GM12878 (cell line): ENCODE measurements around the gene CYP1B1. TPM values are rescaled to one million over a fixed set of nuclear protein-coding genes. Genes with fewer than 3 reads are reported as not detected.

Source experiments
- ATAC-seq: fragments of 200-7000 bp; cut with Tn5 transposase; 3 replicates; pipeline ENCODE4 v1.9.1; 2020; ENCODE audit warnings: mild to moderate bottlenecking, moderate library complexity
- BruUV-seq: library from RNA; stranded (reverse); fragments of 400-500 nt; replicated peaks from 2 replicates; lab custom pipeline; 2021; lab: Mats Ljungman, UMichigan
- CTCF ChIA-PET: fragments of 300-600 bp; sonication (Branson Sonifier 250); formaldehyde crosslinking; extraction: SDS; loops from one replicate; lab custom pipeline; 2021; ENCODE audit warnings: inconsistent platforms; lab: Yijun Ruan, JAX
- POLR2A ChIA-PET: fragments of 350-600 bp; formaldehyde crosslinking; extraction: SDS; loops from one replicate; lab custom pipeline; 2021; ENCODE audit warnings: inconsistent platforms; lab: Charles Lee
- RAD21 ChIA-PET: fragments of 300-600 bp; sonication (Branson Sonifier 250); formaldehyde crosslinking; loops from one replicate; lab custom pipeline; 2023; ENCODE audit warnings: antibody characterized with exemption; ENCODE audit not compliant: unreplicated experiment; lab: Charles Lee
- SMC1A ChIA-PET: fragments of 300-600 bp; sonication (Branson Sonifier 250); formaldehyde crosslinking; loops from one replicate; lab custom pipeline; 2023; ENCODE audit not compliant: unreplicated experiment, uncharacterized antibody; lab: Charles Lee
- DNase-seq: peaks from one replicate; pipeline ENCODE4 v3.0.0-alpha.2; 2011; ENCODE audit warnings: low read depth, low spot score
- FAIRE-seq: peaks from 3 replicates; lab custom pipeline; 2011; peaks lifted over from hg19 to GRCh38; lab: Jason Lieb, UNC
- H2AFZ ChIP-seq: 2 replicates; pipeline ENCODE4 v1.6.0; 2011; ENCODE audit warnings: low read depth, low read length, control low read depth; ENCODE audit not compliant: control insufficient read depth
- H3K27ac ChIP-seq: 2 replicates; pipeline ENCODE4 v1.5.1; 2011; ENCODE audit warnings: control low read depth; ENCODE audit not compliant: control insufficient read depth, insufficient read depth
- H3K27me3 ChIP-seq, 2 experiments: replicated peaks in 1 of 2; 2 replicates each; pipeline versions ENCODE4 v1.6.0 to v1.6.1; 2011; ENCODE audit warnings: low read length in 1 of 2; ENCODE audit not compliant: control insufficient read depth in 2 of 2, insufficient read depth in 2 of 2
- H3K36me3 ChIP-seq, 2 experiments: 2 replicates each; pipeline ENCODE4 v1.5.1; 2011; ENCODE audit warnings: low read length in 1 of 2; ENCODE audit not compliant: control insufficient read depth in 2 of 2, insufficient read depth in 2 of 2
- H3K4me1 ChIP-seq: 2 replicates; pipeline ENCODE4 v1.6.1; 2011; ENCODE audit warnings: mild to moderate bottlenecking, low read length, moderate library complexity, mixed read lengths; ENCODE audit not compliant: control insufficient read depth, insufficient read depth
- H3K4me2 ChIP-seq: 2 replicates; pipeline ENCODE4 v1.6.0; 2011; ENCODE audit warnings: control low read depth; ENCODE audit not compliant: control insufficient read depth, insufficient read depth
- H3K4me3 ChIP-seq: fragments of 200-600 bp; sonication (generic); 2 replicates; pipeline ENCODE4 v1.5.1; 2016
- H3K79me2 ChIP-seq: 2 replicates; pipeline ENCODE4 v1.6.0; 2011; ENCODE audit warnings: low read length; ENCODE audit not compliant: control insufficient read depth, insufficient read depth
- H3K9ac ChIP-seq: 2 replicates; pipeline ENCODE4 v1.8.0; 2011; ENCODE audit warnings: low read length, control low read depth, mixed read lengths; ENCODE audit not compliant: control insufficient read depth, insufficient read depth
- H3K9me3 ChIP-seq: replicated peaks from 3 replicates; pipeline ENCODE4 v1.5.1; 2011; ENCODE audit warnings: mild to moderate bottlenecking, low read length; ENCODE audit not compliant: control insufficient read depth, insufficient read depth
- H4K20me1 ChIP-seq: 2 replicates; pipeline ENCODE4 v1.6.0; 2011; ENCODE audit not compliant: control insufficient read depth, insufficient read depth
- CREM ChIP-seq: IDR thresholded peaks from 2 replicates; pipeline ENCODE4 v1.6.1; 2014; ENCODE audit warnings: antibody characterized with exemption, low read depth
- EED ChIP-seq: sonication (generic); IDR thresholded peaks from 2 replicates; pipeline ENCODE4 v1.6.1; 2016; ENCODE audit warnings: antibody characterized with exemption, low read depth
- ETV6 ChIP-seq, 2 experiments: fragments of 450-650 bp in 1 of 2; IDR thresholded peaks in 1 of 2; conservative IDR thresholded peaks in 1 of 2; 2 replicates each; pipeline ENCODE4 v1.6.1; 2014; ENCODE audit warnings: antibody characterized with exemption in 1 of 2, borderline replicate concordance in 1 of 2, low read depth in 1 of 2, mild to moderate bottlenecking in 1 of 2, moderate library complexity in 1 of 2
- FOXM1 ChIP-seq: IDR thresholded peaks from 2 replicates; pipeline ENCODE4 v1.6.1; 2012; ENCODE audit warnings: low read depth, mild to moderate bottlenecking, inconsistent platforms, low read length, moderate library complexity
- IKZF2 ChIP-seq, 2 experiments: fragments of 450-650 bp; IDR thresholded peaks; 2 replicates each; pipeline ENCODE4 v1.6.1; 2017; ENCODE audit warnings: mild to moderate bottlenecking in 2 of 2, moderate library complexity in 2 of 2
- NFIC ChIP-seq: IDR thresholded peaks from 2 replicates; pipeline ENCODE4 v1.6.1; 2012; ENCODE audit warnings: low read depth, mild to moderate bottlenecking, inconsistent platforms, low read length, moderate library complexity
- PAX5 ChIP-seq: IDR thresholded peaks from 2 replicates; pipeline ENCODE4 v1.6.1; 2011; ENCODE audit warnings: low read depth, low read length, borderline replicate concordance
- RFX5 ChIP-seq: IDR thresholded peaks from 2 replicates; pipeline ENCODE4 v1.6.1; 2011; ENCODE audit warnings: low read depth, low read length, improper control_type of control experiment
- SMAD1 ChIP-seq: fragments of 450-650 bp; IDR thresholded peaks from 2 replicates; pipeline ENCODE4 v1.6.1; 2018; ENCODE audit warnings: mild to moderate bottlenecking, low read depth; ENCODE audit not compliant: partially characterized antibody
- SPI1 ChIP-seq: IDR thresholded peaks from 2 replicates; pipeline ENCODE4 v1.6.1; 2011; ENCODE audit warnings: low read depth, mild to moderate bottlenecking, low read length, moderate library complexity, borderline replicate concordance; ENCODE audit not compliant: insufficient read depth
- SUPT20H ChIP-seq: IDR thresholded peaks from 2 replicates; pipeline ENCODE4 v1.6.1; 2011; ENCODE audit warnings: low read depth, mild to moderate bottlenecking, low read length, moderate library complexity, borderline replicate concordance; ENCODE audit not compliant: control insufficient read depth
- WGBS: methylation state at CpG from one replicate; pipeline ENCODE4 v1.1.6; 2016; ENCODE audit warnings: low lambda C conversion rate; ENCODE audit not compliant: insufficient replicate concordance, insufficient coverage; ENCODE audit errors: missing lambda C conversion rate; 5-methylcytosine and 5-hydroxymethylcytosine counted together
- in situ Hi-C: fragments of 300-500 bp; cut with MboI; formaldehyde crosslinking; loops from 9 replicates; pipeline ENCODE4 v1.14.3; 2018; ENCODE audit warnings: mixed read lengths
- intact Hi-C: fragments of 100-400 bp; cut with micrococcal nuclease; formaldehyde crosslinking; loops from one replicate; pipeline ENCODE4 v1.14.2; 2022; ENCODE audit not compliant: unreplicated experiment
- polyA plus RNA-seq, 11 experiments: library from polyadenylated mRNA; depleted of rRNA in 4 of 11; unstranded in 6 of 11; stranded (reverse) in 5 of 11; fragments of >200 nt; fragmentation: Nextera tagmentation in 4 of 11; fragmentation: Illumina TruSeq in 1 of 11; extraction: Ambion mirVana in 4 of 11; extraction: Trizol in 1 of 11; gene quantifications; 1 replicate in 1 of 11; 2 replicates in 10 of 11; pipeline versions ENCODE4 v1.2.1 to v1.2.3, GENCODE V29; 2011 to 2016; ENCODE audit warnings: inconsistent platforms in 2 of 11, missing spikeins in 2 of 11, low read depth in 1 of 11
- total RNA-seq, 4 experiments: library from RNA; depleted of rRNA in 3 of 4; stranded (reverse); fragments of >200 nt in 3 of 4; fragmentation: Illumina TruSeq in 1 of 4; extraction: Trizol in 1 of 4; gene quantifications; 2 replicates each; pipeline versions ENCODE4 v1.2.1 to v1.2.3, GENCODE V29; 2013 to 2021

The CYP1B1 gene
- total and polyA plus RNA-seq, 10 of the 15 experiments (the other 5 are each of a cell fraction or from before 2014, with no cell fraction given), result 0.35 to 29.7 (median 3.4) TPM

- Histone ChIP-seq H3K4me3 (peak overlapping the region; percentile 46; the same call in 1 of the 2 replicates), H2AFZ (peak overlapping the region; percentile 32), H3K9ac (peak overlapping the region; percentile 37), H3K27ac (peak overlapping the region; percentile 80), H4K20me1 (no peaks in the 10 kb centered on the region), H3K79me2 (no peaks in the 10 kb centered on the region; the same call in 1 of the 2 replicates), H3K4me1 (peaks cover 34% of the 10 kb centered on the region), H3K36me3 (no peaks in the 10 kb centered on the region), H3K9me3 (peaks cover 4% of the 10 kb centered on the region), H3K4me2 (peak overlapping the region; percentile 85), H3K27me3 (no peaks in the 10 kb centered on the region)
- under 1% methylated on average over 9 of the region's 11 CpGs for WGBS
- ChIA-PET SMC1A (interaction anchor here (0.8 to 2.7 kb wide), 2 partner anchors 11 to 218 kb away, joined by 3 to 9 read pairs; no protein-coding TSS in a partner anchor), CTCF (interaction anchor here (0.7 kb wide), 1 partner anchor 117 kb away, joined by 3 read pairs; no protein-coding TSS in a partner anchor), RAD21 (interaction anchor here (1.2 to 2.2 kb wide), 2 partner anchors 11 to 60 kb away, joined by 3 to 5 read pairs; no protein-coding TSS in a partner anchor), POLR2A (no interaction called here)
- no TSS peak for BruUV-seq
- FAIRE-seq, result no peak
- no peak for DNase-seq
- peak in 1 of 2 experiments; percentile 37; a peak in 2 of 4 replicates for TF ChIP-seq IKZF2 (IDR thresholded peaks at IDR 0.05)
- peak; percentile 15; the same call in 1 of the 2 replicates for TF ChIP-seq FOXM1
- peak; percentile 47; the same call in 1 of the 2 replicates for TF ChIP-seq EED
- no peak for TF ChIP-seq SUPT20H
- TF ChIP-seq CREM, result no peak
- 0 out of 2 replicates have a peak, but pooled peaks have one; percentile 17 for TF ChIP-seq PAX5
- no peak for TF ChIP-seq RFX5
- TF ChIP-seq NFIC, result 0 out of 2 replicates have a peak, but pooled peaks have one; percentile 54
- TF ChIP-seq ETV6 (conservative IDR thresholded peaks at IDR 0.05 in 1 of 2, IDR thresholded peaks at IDR 0.05 in 1 of 2; ENCODE audit: borderline replicate concordance in 1 of 2, low read depth in 1 of 2), result 0 out of 4 replicates have a peak, but pooled peaks of 1 of the 2 experiments have one; percentile 14
- TF ChIP-seq SPI1, result peak; percentile 55
- no peak for TF ChIP-seq SMAD1
- in situ Hi-C loops (no loop called here), intact Hi-C loops (no loop called here)
- peak; percentile 33; the same call in 1 of the 3 replicates for ATAC-seq
Measured at GRCh38 chr2:38098421-38099098, 22.6 kb upstream of the CYP1B1 start.
